HepG2 (cell line): ENCODE measurements around the gene SAE1. TPM values are rescaled to one million over a fixed set of nuclear protein-coding genes. Genes with fewer than 3 reads are reported as not detected.

Experiments used
- BORCS8-MEF2B ChIP-seq: sonication (generic); formaldehyde crosslinking; IDR thresholded peaks from 2 replicates; pipeline ENCODE4 v1.8.0; 2022; ENCODE audit warnings: mild to moderate bottlenecking, missing genetic modification reagents
- CREM ChIP-seq, 2 experiments: sonication (generic) in 1 of 2; formaldehyde crosslinking in 1 of 2; IDR thresholded peaks; 2 replicates each; pipeline versions ENCODE4 v1.4.0 to v1.6.1; 2016 to 2020; ENCODE audit warnings: antibody characterized with exemption in 1 of 2, mild to moderate bottlenecking in 1 of 2, missing genetic modification reagents in 1 of 2
- HCFC1 ChIP-seq: fragments of 150-350 bp; IDR thresholded peaks from 2 replicates; pipeline ENCODE4 v1.6.1; 2014; ENCODE audit warnings: low read depth, low read length
- HDAC2 ChIP-seq: sonication (generic); formaldehyde crosslinking; IDR thresholded peaks from 2 replicates; pipeline ENCODE4 v1.4.0; 2020; ENCODE audit warnings: missing genetic modification reagents
- HNRNPK ChIP-seq: fragments of 200-400 bp; formaldehyde crosslinking; IDR thresholded peaks from 2 replicates; pipeline ENCODE4 v1.6.1; 2018; ENCODE audit warnings: low read length, low read depth, moderate library complexity, mild to moderate bottlenecking; ENCODE audit not compliant: poor library complexity, severe bottlenecking
- MIER2 ChIP-seq: IDR thresholded peaks from 2 replicates; pipeline ENCODE4 v1.6.1; 2016; ENCODE audit warnings: missing biosample characterization, missing genetic modification reagents
- POLR2A ChIP-seq, 2 experiments: IDR thresholded peaks; 2 replicates each; pipeline ENCODE4 v1.6.1; 2011; ENCODE audit warnings: low read depth in 2 of 2, low read length in 2 of 2, mild to moderate bottlenecking in 1 of 2, moderate library complexity in 1 of 2; ENCODE audit not compliant: insufficient read depth in 1 of 2
- STAG1 ChIP-seq: sonication (generic); formaldehyde crosslinking; IDR thresholded peaks from 2 replicates; pipeline ENCODE4 v1.4.0; 2020; ENCODE audit warnings: missing genetic modification reagents
- TGIF2 ChIP-seq: IDR thresholded peaks from 2 replicates; pipeline ENCODE4 v1.6.1; 2016; ENCODE audit warnings: control low read depth, missing compliant biosample characterization
- ZBTB7B ChIP-seq: sonication (generic); formaldehyde crosslinking; IDR thresholded peaks from 2 replicates; pipeline ENCODE4 v1.4.0; 2020; ENCODE audit warnings: missing genetic modification reagents
- ZKSCAN8 ChIP-seq: IDR thresholded peaks from 2 replicates; pipeline ENCODE4 v1.6.1; 2016; ENCODE audit warnings: borderline replicate concordance, missing genetic modification reagents, missing compliant biosample characterization
- ZNF552 ChIP-seq: sonication (generic); formaldehyde crosslinking; IDR thresholded peaks from 2 replicates; pipeline ENCODE4 v1.9.0; 2022; ENCODE audit warnings: missing genetic modification reagents, mild to moderate bottlenecking, borderline replicate concordance
- ZNF558 ChIP-seq: sonication (generic); formaldehyde crosslinking; IDR thresholded peaks from 2 replicates; pipeline ENCODE4 v1.9.0; 2022; ENCODE audit warnings: mild to moderate bottlenecking, missing genetic modification reagents, borderline replicate concordance
- ZNF616 ChIP-seq: sonication (generic); formaldehyde crosslinking; IDR thresholded peaks from 2 replicates; pipeline ENCODE4 v1.5.0; 2020; ENCODE audit warnings: low read depth, mild to moderate bottlenecking, missing genetic modification reagents
- ZNF652 ChIP-seq: IDR thresholded peaks from 2 replicates; pipeline ENCODE4 v1.6.1; 2016; ENCODE audit warnings: low read depth, borderline replicate concordance
- ZNF674 ChIP-seq: sonication (generic); formaldehyde crosslinking; IDR thresholded peaks from 2 replicates; pipeline ENCODE4 v1.5.0; 2020; ENCODE audit warnings: low read depth, mild to moderate bottlenecking, missing genetic modification reagents
- polyA plus RNA-seq, 8 experiments: library from polyadenylated mRNA; depleted of rRNA in 3 of 8; stranded (reverse) in 7 of 8; unstranded in 1 of 8; fragments of >200 nt; fragmentation: Illumina TruSeq in 4 of 8; extraction: Trizol in 4 of 8; gene quantifications; 2 replicates each; pipeline versions ENCODE4 v1.2.1 to v1.2.3, GENCODE V29; 2011 to 2016; ENCODE audit warnings: low read depth in 4 of 8, missing spikeins in 1 of 8, mixed read lengths in 1 of 8; ENCODE audit not compliant: insufficient read depth in 1 of 8
- total RNA-seq, 5 experiments: library from RNA; depleted of rRNA; stranded (reverse); fragments of >200 nt; fragmentation: Illumina TruSeq; extraction: Trizol; gene quantifications; 2 replicates each; pipeline ENCODE4 v1.2.3, GENCODE V29; 2016; ENCODE audit warnings: low read depth in 1 of 5
- TF ChIP-seq, protein P1 (sequence below), 2 experiments: sonication (generic) in 1 of 2; formaldehyde crosslinking in 1 of 2; IDR thresholded peaks; 2 replicates each; pipeline versions ENCODE4 v1.5.1 to v1.6.1; 2011 to 2020; ENCODE audit warnings: borderline replicate concordance in 1 of 2, low read depth in 1 of 2, low read length in 1 of 2, mild to moderate bottlenecking in 1 of 2, missing genetic modification reagents in 1 of 2, moderate library complexity in 1 of 2
- TF ChIP-seq, protein P2 (sequence below): sonication (generic); formaldehyde crosslinking; conservative IDR thresholded peaks from 2 replicates; pipeline ENCODE4 v1.5.0; 2020; ENCODE audit warnings: missing genetic modification reagents
- TF ChIP-seq, protein P3 (sequence below): IDR thresholded peaks from 2 replicates; pipeline ENCODE4 v1.6.1; 2016; ENCODE audit warnings: missing genetic modification reagents, missing compliant biosample characterization
- TF ChIP-seq, protein P4 (sequence below): IDR thresholded peaks from 2 replicates; pipeline ENCODE4 v1.6.1; 2016; ENCODE audit warnings: low read depth, control low read depth
- TF ChIP-seq, protein P5 (sequence below): IDR thresholded peaks from 2 replicates; pipeline ENCODE4 v1.6.1; 2016; ENCODE audit warnings: mild to moderate bottlenecking, missing biosample characterization, missing genetic modification reagents

SAE1 gene
- total and polyA plus RNA-seq, 2 of the 13 experiments (the other 11 are each of a cell fraction or from before 2014, with no cell fraction given), result 87.6 to 197 TPM

DNA sequence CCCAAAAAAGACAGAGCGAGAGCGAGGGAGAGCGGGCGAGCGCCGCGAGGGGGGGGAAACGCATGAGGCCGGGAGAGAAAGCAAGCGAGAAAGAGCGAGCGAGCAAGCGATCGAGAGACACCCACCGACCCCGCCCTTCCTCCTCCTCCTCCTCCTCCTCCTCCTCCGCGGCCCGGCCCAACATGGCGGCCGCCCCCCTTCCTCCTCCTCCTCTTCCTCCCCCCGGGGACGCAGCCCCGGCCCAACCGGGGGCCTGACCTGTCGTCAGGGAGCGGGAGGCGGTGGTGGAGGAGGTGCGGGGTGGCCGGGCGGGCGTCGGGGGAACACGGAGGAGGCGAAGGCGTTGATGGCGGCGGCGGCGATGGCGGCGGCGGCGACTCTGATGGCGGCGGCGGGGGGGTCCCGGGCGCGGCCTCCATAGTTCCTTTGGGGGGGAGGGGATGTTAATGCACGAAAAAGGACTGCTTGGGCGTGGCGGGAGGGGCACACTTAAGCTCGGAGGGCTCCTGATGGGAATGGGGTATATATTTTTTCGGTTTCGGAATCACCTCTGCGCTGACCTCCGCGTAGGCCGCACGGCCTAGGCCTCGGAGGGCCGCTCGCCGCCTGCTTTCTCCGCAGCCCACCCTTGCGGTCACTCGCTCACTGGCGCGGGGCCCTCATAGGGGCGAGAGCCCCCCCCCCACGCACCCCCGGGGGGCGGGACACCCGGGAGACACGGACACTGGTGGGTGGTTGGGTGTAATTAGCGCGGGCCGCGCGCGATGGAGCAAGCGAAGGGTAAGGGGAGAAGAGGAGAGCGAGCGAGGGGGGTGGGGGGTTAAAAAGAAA lies 18.3 kb upstream of the SAE1 start (continued):
- TF ChIP-seq HNRNPK (peak; percentile 94), ZBTB7B (CRISPR knock-in tag) (no peak), STAG1 (no peak), CREM (IDR thresholded peaks at IDR 0.05) (no peak), CREM (CRISPR knock-in tag; IDR thresholded peaks at IDR 0.05) (no peak), POLR2A (IDR thresholded peaks at IDR 0.05; ENCODE audit: insufficient read depth in 1 of 2, low read depth in 2 of 2, low read length in 2 of 2) (peak; percentile 71 to 82; a peak in 3 of 4 replicates), MIER2 (CRISPR knock-in tag) (no peak), ZNF552 (no peak; the same call in 1 of the 2 replicates), TGIF2 (CRISPR knock-in tag) (no peak), ZKSCAN8 (CRISPR knock-in tag) (no peak; the same call in 1 of the 2 replicates), ZNF558 (CRISPR knock-in tag) (peak; percentile 83; the same call in 1 of the 2 replicates), ZNF652 (no peak), ZNF674 (0 out of 2 replicates have a peak, but pooled peaks have one; percentile 43), HCFC1 (no peak), HDAC2 (CRISPR knock-in tag) (no peak; the same call in 1 of the 2 replicates), ZNF616 (CRISPR knock-in tag) (no peak), BORCS8-MEF2B (CRISPR knock-in tag) (no peak; the same call in 1 of the 2 replicates)
- TF ChIP-seq, protein P1, sequence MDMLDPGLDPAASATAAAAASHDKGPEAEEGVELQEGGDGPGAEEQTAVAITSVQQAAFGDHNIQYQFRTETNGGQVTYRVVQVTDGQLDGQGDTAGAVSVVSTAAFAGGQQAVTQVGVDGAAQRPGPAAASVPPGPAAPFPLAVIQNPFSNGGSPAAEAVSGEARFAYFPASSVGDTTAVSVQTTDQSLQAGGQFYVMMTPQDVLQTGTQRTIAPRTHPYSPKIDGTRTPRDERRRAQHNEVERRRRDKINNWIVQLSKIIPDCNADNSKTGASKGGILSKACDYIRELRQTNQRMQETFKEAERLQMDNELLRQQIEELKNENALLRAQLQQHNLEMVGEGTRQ (IDR thresholded peaks at IDR 0.05; ENCODE audit: low read depth, low read length), result no peak
- TF ChIP-seq, protein P1 (CRISPR knock-in tag; IDR thresholded peaks at IDR 0.05; ENCODE audit: borderline replicate concordance), result no peak
- TF ChIP-seq, protein P2, sequence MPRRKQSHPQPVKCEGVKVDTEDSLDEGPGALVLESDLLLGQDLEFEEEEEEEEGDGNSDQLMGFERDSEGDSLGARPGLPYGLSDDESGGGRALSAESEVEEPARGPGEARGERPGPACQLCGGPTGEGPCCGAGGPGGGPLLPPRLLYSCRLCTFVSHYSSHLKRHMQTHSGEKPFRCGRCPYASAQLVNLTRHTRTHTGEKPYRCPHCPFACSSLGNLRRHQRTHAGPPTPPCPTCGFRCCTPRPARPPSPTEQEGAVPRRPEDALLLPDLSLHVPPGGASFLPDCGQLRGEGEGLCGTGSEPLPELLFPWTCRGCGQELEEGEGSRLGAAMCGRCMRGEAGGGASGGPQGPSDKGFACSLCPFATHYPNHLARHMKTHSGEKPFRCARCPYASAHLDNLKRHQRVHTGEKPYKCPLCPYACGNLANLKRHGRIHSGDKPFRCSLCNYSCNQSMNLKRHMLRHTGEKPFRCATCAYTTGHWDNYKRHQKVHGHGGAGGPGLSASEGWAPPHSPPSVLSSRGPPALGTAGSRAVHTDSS, result no peak
- TF ChIP-seq, protein P3, sequence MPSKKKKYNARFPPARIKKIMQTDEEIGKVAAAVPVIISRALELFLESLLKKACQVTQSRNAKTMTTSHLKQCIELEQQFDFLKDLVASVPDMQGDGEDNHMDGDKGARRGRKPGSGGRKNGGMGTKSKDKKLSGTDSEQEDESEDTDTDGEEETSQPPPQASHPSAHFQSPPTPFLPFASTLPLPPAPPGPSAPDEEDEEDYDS (CRISPR knock-in tag), result peak; percentile 49
- TF ChIP-seq, protein P4, sequence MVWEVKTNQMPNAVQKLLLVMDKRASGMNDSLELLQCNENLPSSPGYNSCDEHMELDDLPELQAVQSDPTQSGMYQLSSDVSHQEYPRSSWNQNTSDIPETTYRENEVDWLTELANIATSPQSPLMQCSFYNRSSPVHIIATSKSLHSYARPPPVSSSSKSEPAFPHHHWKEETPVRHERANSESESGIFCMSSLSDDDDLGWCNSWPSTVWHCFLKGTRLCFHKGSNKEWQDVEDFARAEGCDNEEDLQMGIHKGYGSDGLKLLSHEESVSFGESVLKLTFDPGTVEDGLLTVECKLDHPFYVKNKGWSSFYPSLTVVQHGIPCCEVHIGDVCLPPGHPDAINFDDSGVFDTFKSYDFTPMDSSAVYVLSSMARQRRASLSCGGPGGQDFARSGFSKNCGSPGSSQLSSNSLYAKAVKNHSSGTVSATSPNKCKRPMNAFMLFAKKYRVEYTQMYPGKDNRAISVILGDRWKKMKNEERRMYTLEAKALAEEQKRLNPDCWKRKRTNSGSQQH, result no peak
- TF ChIP-seq, protein P5, sequence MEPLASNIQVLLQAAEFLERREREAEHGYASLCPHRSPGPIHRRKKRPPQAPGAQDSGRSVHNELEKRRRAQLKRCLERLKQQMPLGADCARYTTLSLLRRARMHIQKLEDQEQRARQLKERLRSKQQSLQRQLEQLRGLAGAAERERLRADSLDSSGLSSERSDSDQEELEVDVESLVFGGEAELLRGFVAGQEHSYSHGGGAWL (CRISPR knock-in tag), result no peak
